Esophagus muscularis mucosa (tissue), 4 donors: Measurements from ENCODE around the gene GBA2. TPM values are rescaled to one million over a fixed set of nuclear protein-coding genes. Genes with fewer than 3 reads are reported as not detected.
A peak's percentile ranks its signal among the peaks of the same experiment; 100 is the strongest.

Source experiments
- DNase-seq: peaks from one replicate; pipeline ENCODE4 v3.0.0-alpha.2; 2017; ENCODE audit errors: extremely low spot score
- H3K27ac ChIP-seq, 4 donors: fragments of 200-600 bp; sonication (generic); replicated peaks in 1 of 4; 1 replicate in 3 of 4; 2 replicates in 1 of 4; pipeline ENCODE4 v1.5.1; 2016 to 2019; ENCODE audit warnings: mild to moderate bottlenecking in 1 of 4
- H3K27me3 ChIP-seq, 4 donors: fragments of 200-600 bp; sonication (generic); one replicate each; pipeline versions ENCODE4 v1.5.1 to v1.6.0; 2016 to 2019
- H3K36me3 ChIP-seq, 4 donors: fragments of 200-600 bp; sonication (generic); one replicate each; pipeline ENCODE4 v1.5.1; 2016 to 2019
- H3K4me1 ChIP-seq, 4 donors: fragments of 200-600 bp; sonication (generic); one replicate each; pipeline ENCODE4 v1.5.1; 2016 to 2019
- H3K4me3 ChIP-seq, 4 donors: fragments of 200-600 bp; sonication (generic); 1 replicate in 2 of 4; 2 replicates in 2 of 4; pipeline ENCODE4 v1.5.1; 2016 to 2019; ENCODE audit warnings: mild to moderate bottlenecking in 4 of 4, moderate library complexity in 1 of 4
- H3K9me3 ChIP-seq, 4 donors: fragments of 200-600 bp; sonication (generic); 1 replicate in 3 of 4; 2 replicates in 1 of 4; pipeline ENCODE4 v1.5.1; 2016 to 2019
- CTCF ChIP-seq, 3 experiments: fragments of 200-600 bp in 2 of 3; fragments of 450-650 bp in 1 of 3; sonication (generic) in 2 of 3; IDR thresholded peaks; one replicate each; pipeline ENCODE4 v1.5.1; 2017 to 2019; ENCODE audit warnings: antibody characterized with exemption in 3 of 3, mild to moderate bottlenecking in 2 of 3, moderate library complexity in 1 of 3
- EP300 ChIP-seq: sonication (generic); formaldehyde crosslinking; IDR thresholded peaks from one replicate; pipeline ENCODE4 v1.6.1; 2017; ENCODE audit warnings: antibody characterized with exemption
- POLR2A ChIP-seq: fragments of 450-650 bp; IDR thresholded peaks from one replicate; pipeline ENCODE4 v1.6.1; 2017; ENCODE audit warnings: antibody characterized with exemption, moderate library complexity, mild to moderate bottlenecking, low read depth
- POLR2AphosphoS5 ChIP-seq, 2 donors: sonication (generic); formaldehyde crosslinking; IDR thresholded peaks; one replicate each; pipeline ENCODE4 v1.6.1; 2017; ENCODE audit warnings: antibody characterized with exemption in 2 of 2
- WGBS: methylation state at CpG from one replicate; pipeline ENCODE4 v1.1.5; 2018; 5-methylcytosine and 5-hydroxymethylcytosine counted together
- intact Hi-C: fragments of 100-400 bp; cut with DNase I; formaldehyde crosslinking; loops from one replicate; pipeline ENCODE4 v1.15.1; 2023
- total RNA-seq, 4 donors: library from RNA; depleted of rRNA; stranded (reverse); fragments of >200 nt; gene quantifications; one replicate each; pipeline versions ENCODE4 v1.1.0 to v1.2.1, GENCODE V29; 2016

GBA2 gene
- total RNA-seq, 4 donors from 2014 or later: 44.0 to 67.8 (median 55.5) TPM

- 2% methylated on average over 38 of the region's 61 CpGs for WGBS
- Histone ChIP-seq H3K4me1 (peaks cover 22 to 56% (median 48%) of the 10 kb centered on the region in 4 donors), H3K36me3 (peaks cover 9 to 34% (median 28%) of the 10 kb centered on the region in 4 donors), H3K4me3 (peak overlapping the region; percentile 72 to 90 (median 86)), H3K27me3 (no peaks in the 10 kb centered on the region), H3K27ac (peak overlapping the region; percentile 95 to 98 (median 96)), H3K9me3 (no peaks in the 10 kb centered on the region)
- peak; percentile 96 for DNase-seq
- TF ChIP-seq POLR2A (peak; percentile 39), EP300 (no peak), POLR2AphosphoS5 (IDR thresholded peaks at IDR 0.05) (peak in 1 of 2 donors; percentile 77)
- intact Hi-C loops: loop anchor here (2.0 kb wide), 2 partner anchors 32 to 38 kb away; partner anchors contain the start of genes CCDC107 and RMRP
Measured at GRCh38 chr9:35690614-35691333, 58.3 kb downstream of the GBA2 start.

- Histone ChIP-seq H3K9me3 (no peaks in the 10 kb centered on the region), H3K4me1 (peaks cover 27 to 56% (median 43%) of the 10 kb centered on the region in 4 donors), H3K27ac (peak overlapping the region; percentile 95 to 98 (median 96)), H3K36me3 (peaks cover 11 to 37% (median 31%) of the 10 kb centered on the region in 4 donors), H3K4me3 (peak overlapping the region; percentile 72 to 90 (median 86)), H3K27me3 (no peaks in the 10 kb centered on the region)
- WGBS: no CpG with 5 or more reads among the region's 21 CpGs
- no peak for TF ChIP-seq POLR2AphosphoS5 (IDR thresholded peaks at IDR 0.05)
- no peak for TF ChIP-seq CTCF (IDR thresholded peaks at IDR 0.05)
- no peak for DNase-seq
- intact Hi-C loops: loop anchor here (2.0 kb wide), 2 partner anchors 31 to 39 kb away; partner anchors contain the start of genes CCDC107 and RMRP
Measured at GRCh38 chr9:35690294-35690613, 58.8 kb downstream of the GBA2 start.

- intact Hi-C loops: loop anchor here (2.0 kb wide), 2 partner anchors 31 to 39 kb away; partner anchors contain the start of genes CCDC107 and RMRP
- Histone ChIP-seq H3K27ac (peak within 1 kb of the TSS; percentile 95 to 98 (median 96)), H3K4me1 (peaks cover 27 to 56% (median 42%) of the 10 kb centered on the region in 4 donors), H3K9me3 (no peaks in the 10 kb centered on the region), H3K4me3 (peak within 1 kb of the TSS; percentile 72 to 90 (median 86)), H3K36me3 (peaks cover 16 to 42% (median 37%) of the 10 kb centered on the region in 4 donors), H3K27me3 (no peaks in the 10 kb centered on the region)
- peak; percentile 95 for DNase-seq
- WGBS: 17% methylated on average over 8 of the region's 61 CpGs
- TF ChIP-seq CTCF (IDR thresholded peaks at IDR 0.05) (no peak), EP300 (peak; percentile 62), POLR2A (peak; percentile 86), POLR2AphosphoS5 (IDR thresholded peaks at IDR 0.05) (peak in 1 of 2 donors; percentile 91)
Measured at GRCh38 chr9:35689542-35690293, 59.3 kb downstream of the GBA2 start, which contains the start of gene TPM2. TSS of gene TPM2 (minus strand) at chr9:35689925. CDS start at chr9:35689817, 108 bp downstream.

- DNase-seq: no peak
- Histone ChIP-seq H3K4me3 (peak overlapping the region; percentile 72 to 90 (median 86)), H3K9me3 (no peaks in the 10 kb centered on the region), H3K4me1 (peaks cover 27 to 56% (median 44%) of the 10 kb centered on the region in 4 donors), H3K27ac (peak overlapping the region; percentile 95 to 98 (median 96)), H3K27me3 (no peaks in the 10 kb centered on the region), H3K36me3 (peaks cover 25 to 51% (median 46%) of the 10 kb centered on the region in 4 donors)
- intact Hi-C loops: no loop called here
- WGBS: 27% methylated on average over 5 of the region's 12 CpGs
- TF ChIP-seq EP300 (no peak), CTCF (IDR thresholded peaks at IDR 0.05) (no peak), POLR2AphosphoS5 (IDR thresholded peaks at IDR 0.05) (no peak), POLR2A (no peak)
Measured at GRCh38 chr9:35688558-35689541, 60.2 kb downstream of the GBA2 start.
